ENCODE data around the gene AKAP6.

GRCh38 chr14:32508281-32508680 is 179.2 kb downstream of the AKAP6 start:
- no peak for TF ChIP-seq CHD2 (IDR thresholded peaks at IDR 0.05; ENCODE audit: low read length)
- TF ChIP-seq KDM1A (IDR thresholded peaks at IDR 0.05; ENCODE audit: borderline replicate concordance, low read length) = no peak
- no peak for TF ChIP-seq CTCF (IDR thresholded peaks at IDR 0.05; ENCODE audit: control extremely low read depth in 1 of 3, insufficient read depth in 1 of 3, low read depth in 1 of 3, low read length in 3 of 3)
- no peak for TF ChIP-seq EP300 (IDR thresholded peaks at IDR 0.05; ENCODE audit: borderline replicate concordance in 1 of 2, low read depth in 2 of 2, low read length in 2 of 2)
- TF ChIP-seq EZH2 (IDR thresholded peaks at IDR 0.05; ENCODE audit: low read depth, low read length, severe bottlenecking) = no peak
- no peak for TF ChIP-seq TEAD4 (IDR thresholded peaks at IDR 0.05; ENCODE audit: low read depth, low read length)
- TF ChIP-seq BACH1 (IDR thresholded peaks at IDR 0.05; ENCODE audit: low read length) = no peak
- no peak for TF ChIP-seq CBX5 (IDR thresholded peaks at IDR 0.05; ENCODE audit: low read depth, low read length)
- TF ChIP-seq NRF1 (IDR thresholded peaks at IDR 0.05; ENCODE audit: low read depth, low read length) = no peak
- no peak for TF ChIP-seq KDM5A (IDR thresholded peaks at IDR 0.05; ENCODE audit: low read length)
- no peak for TF ChIP-seq POLR2A (IDR thresholded peaks at IDR 0.05; ENCODE audit: control extremely low read depth in 1 of 2, low read depth in 2 of 2, low read length in 2 of 2)
- TF ChIP-seq RAD21 (IDR thresholded peaks at IDR 0.05 in 1 of 2, conservative IDR thresholded peaks at IDR 0.05 in 1 of 2; ENCODE audit: low read depth in 2 of 2, low read length in 2 of 2) = no peak
- TF ChIP-seq ASH2L (IDR thresholded peaks at IDR 0.05; ENCODE audit: low read length) = no peak
